ENCODE data around the gene PI4KB. TPM values are rescaled to one million over a fixed set of nuclear protein-coding genes. Genes with fewer than 3 reads are reported as not detected.

Gene PI4KB
- 10 to 100 TPM; 65.2 to 65.6 TPM for total RNA-seq

DNA sequence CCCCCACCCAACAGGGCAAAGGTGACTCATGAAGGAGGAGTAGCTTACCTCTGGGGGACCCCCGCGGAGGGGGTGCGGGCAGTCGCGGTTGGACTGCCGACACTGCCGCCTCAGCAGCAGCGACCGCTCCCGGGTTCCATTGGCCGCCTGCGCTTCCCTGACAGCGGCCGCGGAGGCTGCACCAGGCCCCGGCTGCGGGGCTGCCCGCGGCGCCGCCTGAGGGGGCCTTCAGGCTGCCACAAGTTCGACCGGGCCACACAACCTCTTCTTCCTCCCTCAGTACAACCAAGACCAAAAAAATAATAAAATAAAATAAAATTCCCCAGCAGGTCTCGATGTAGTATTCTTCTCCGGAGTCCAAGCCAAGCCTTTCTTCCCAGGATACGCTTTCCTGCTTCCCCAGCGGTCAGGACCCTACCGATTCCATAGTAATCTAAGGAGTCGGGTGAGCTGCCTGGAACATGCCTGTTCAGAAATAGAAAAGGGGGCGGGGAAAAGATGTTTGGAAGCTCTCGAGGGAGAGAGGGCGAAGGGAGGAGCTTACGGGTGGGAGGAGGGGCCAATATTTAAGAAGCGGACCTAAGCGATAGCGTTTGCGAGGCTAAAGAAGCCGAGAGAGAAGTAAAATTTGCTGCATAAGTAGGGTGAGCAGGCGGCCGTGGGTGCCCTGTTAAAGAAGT, at the start of gene PI4KB:
TSS of gene PI4KB (minus strand) at position 194 of the 680 bp plus-strand sequence. CDS start 10,935 bp downstream, outside the sequence.

DNA sequence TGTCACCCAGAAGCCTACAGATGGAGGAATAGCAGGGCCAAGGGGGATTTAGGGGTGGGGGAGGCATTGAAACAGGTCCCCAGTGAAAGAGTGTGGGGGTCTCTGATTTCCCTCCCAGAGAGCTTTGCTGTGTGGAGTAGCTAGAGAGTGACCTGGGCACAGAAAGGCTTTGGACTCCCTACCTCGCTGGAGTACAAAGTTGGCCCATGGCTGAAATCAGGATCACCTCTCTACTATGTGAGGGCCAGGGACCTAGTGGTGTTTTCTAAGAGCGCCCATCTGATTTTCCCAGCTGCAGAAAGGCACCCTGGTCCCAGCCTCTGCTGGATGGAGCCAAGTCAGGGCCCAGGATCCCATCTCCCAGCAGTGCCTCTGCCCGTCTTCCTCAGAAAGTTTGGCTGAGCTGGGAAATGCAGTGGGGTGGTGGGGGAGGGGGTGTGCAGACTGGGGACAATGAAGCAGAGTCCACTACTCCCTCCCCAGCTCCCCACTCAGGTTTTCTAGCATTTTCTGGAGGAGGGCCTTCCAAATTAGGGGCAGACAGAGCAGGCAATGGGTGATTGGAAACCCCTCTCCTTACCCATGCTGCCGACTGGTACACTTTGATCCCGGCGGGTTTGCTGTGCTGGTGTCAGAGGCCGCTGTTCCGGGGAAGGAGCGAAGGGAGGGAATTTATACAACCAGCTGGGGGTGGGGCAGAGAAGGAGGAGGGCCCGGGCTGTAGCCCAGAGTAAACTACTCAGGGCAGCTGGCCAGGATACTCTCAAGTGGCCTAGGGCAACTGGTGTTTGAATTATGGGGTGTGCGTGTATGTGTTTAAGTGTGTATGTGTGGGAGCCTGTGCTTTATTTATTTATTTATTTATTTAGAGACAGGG, 45.1 kb upstream of the PI4KB start, which contains the start of gene SELENBP1:
TSS of gene SELENBP1 (minus strand) at position 648 of the 877 bp plus-strand sequence. CDS start at position 584, 64 bp downstream.

DNA sequence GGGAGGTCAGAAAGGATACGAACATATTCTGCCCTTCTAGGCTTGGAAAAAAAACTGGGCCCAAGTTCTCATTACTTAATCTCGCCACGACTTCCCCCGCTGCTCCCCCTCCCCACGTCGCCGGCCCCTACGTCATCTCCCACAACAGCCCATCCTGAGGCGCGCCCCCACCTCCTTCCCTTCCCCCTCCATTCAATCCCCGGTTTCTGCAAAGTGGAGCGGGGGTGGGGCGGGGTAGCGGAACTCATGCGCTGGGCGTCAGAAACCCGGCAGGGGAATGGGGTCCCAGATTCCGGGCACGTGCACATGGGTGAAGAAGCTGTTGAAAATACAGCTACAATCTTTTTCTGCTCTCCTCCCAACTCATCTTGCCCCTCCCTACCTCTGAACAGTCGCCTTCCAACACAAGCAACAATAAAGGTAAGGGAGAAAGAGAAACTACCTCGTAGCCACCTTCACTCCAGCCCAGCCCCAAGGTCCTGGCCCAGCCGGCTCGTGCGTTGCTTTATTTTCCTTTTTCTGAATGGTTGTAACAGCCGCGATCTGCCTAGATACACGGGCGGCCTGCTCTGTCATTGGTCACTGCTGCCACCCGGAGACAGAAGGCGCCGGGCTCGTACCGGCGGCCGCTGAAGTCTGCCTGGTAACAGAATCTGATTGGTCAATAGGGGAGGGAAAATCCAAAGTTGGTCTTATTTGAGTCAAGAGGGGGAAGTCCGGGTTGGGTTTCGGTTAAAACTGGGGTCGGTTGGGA, 19.7 kb upstream of the PI4KB start, which contains the start of gene RFX5:
TSS of gene RFX5 (minus strand) at position 484 of the 754 bp plus-strand sequence. CDS start 932 bp downstream, outside the sequence.

DNA sequence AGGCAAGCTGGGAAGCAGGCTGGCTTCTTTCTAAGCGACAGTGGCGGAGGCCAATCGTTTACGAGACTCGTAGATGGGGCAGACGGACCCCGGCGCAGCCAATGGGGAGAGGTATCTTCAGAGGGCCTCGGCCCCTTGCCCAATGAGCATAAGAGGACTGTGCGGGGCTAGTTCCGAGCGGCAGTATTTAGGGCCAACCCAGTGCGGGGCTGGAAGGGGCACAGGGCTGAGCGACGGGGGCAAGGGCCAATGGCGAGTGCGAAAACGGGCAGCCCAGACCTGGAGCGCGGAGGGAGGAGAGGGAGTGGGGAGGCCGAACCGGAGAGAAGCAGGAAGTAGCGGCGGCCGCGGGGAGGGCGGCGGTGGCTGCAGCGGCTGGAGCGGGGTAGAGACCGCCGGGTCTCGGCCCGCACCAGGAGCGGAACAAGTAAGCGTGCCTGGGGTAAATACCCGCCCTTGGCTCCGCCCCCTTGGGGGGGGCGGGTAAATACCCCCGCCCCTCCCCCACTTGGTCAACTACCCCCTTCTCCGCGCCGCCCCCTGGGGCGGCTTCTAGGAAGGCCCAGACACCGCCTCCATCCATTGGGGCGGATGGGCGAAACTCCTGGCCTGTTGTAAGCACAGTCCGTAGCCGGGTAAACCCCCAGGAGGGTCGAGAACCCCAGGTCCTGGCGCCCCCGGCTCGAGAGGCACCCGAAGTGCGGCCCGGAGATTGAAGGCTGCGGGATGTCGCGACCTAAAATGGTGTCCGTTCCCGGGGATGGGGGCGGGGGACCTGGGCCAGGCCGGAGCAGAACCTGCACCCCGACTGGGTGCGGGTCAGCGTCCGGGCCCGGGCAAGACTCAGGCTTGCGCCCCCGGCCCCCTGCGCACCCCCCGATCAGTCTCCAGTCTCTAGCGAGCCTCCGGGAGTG, 45.0 kb downstream of the PI4KB start, which contains the start of gene ZNF687:
TSS of gene ZNF687 (plus strand) at position 331 of the 914 bp plus-strand sequence. CDS start 3,993 bp downstream, outside the sequence.

DNA sequence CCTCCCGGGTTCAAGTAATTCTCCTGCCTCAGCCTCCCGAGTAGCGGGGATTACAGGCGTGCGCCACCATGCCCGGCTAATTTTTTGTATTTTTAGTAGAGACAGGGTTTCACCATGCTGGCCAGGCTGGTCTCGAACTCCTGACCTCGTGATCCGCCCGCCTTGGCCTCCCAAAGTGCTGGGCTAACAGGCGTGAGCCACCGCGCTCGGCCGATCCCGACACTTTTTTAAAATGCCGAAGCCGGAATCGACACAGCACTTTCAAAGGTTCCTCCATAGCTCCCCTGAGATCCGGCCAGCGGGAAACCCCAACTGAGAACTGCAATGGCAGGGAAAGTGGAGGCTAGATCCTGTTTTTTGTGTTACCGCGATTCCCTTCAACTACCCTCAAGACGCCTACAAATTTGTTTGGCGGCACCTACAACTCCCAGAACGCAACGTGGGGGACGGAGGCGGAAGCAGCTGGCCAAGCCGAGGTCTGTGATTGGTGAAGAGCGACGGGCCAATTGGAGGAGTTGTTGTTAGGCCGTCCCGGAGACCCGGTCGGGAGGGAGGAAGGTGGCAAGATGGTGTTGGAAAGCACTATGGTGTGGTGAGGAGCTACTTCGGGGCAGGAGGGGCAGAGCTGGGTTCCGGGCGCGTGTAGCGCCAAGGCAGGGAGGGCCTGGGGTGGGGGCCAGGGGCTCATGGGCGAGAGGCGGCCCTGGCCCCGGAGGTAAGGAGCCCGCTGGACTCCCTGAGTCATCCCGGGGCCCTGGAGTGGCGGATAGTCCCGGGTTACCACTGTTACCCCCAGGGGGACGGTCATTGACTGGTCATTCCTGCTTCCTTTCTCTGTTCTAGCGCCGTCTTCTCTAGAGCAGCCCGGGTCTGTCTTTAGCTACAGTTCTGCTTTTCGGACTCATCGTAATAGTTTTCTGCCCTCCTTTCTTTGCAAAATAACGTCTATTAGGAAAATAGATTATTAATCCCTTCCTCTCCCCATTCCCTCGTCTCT, 72.7 kb downstream of the PI4KB start, which contains the start of gene PSMD4:
TSS of gene PSMD4 (plus strand) at position 518 of the 997 bp plus-strand sequence. CDS start at position 567, 49 bp downstream.

Other genes with a start within 250 kb of the PI4KB start
- 1 to 10 TPM; 3.6 to 3.8 TPM for gene SEMA6C, start 180.8 kb downstream of the PI4KB start, total RNA-seq
- 10 to 100 TPM; 41.8 to 42.4 TPM for gene TNFAIP8L2, start 170.8 kb downstream of the PI4KB start, total RNA-seq
- 1 to 10 TPM; 2.7 to 3.1 TPM for gene LYSMD1, start 161.5 kb downstream of the PI4KB start, total RNA-seq
- 10 to 100 TPM; 59.5 to 61.1 TPM for gene SCNM1, start 161.3 kb downstream of the PI4KB start, total RNA-seq
- 1 to 10 TPM; 3.2 to 4.4 TPM for gene TMOD4, start 151.4 kb downstream of the PI4KB start, total RNA-seq
- 10 to 100 TPM; 74.6 to 77.0 TPM for gene VPS72, start 137.2 kb downstream of the PI4KB start, total RNA-seq
- 10 to 100 TPM; 57.7 to 59.3 TPM for gene PIP5K1A, start 128.9 kb downstream of the PI4KB start, total RNA-seq
- gene PSMD4, start 72.7 kb downstream of the PI4KB start, total RNA-seq, result 100 to 1,000 TPM; 163 to 173 TPM
- 10 to 100 TPM; 27.7 to 27.9 TPM for gene ZNF687, start 45.1 kb downstream of the PI4KB start, total RNA-seq
- 10 to 100 TPM; 66.6 to 69.5 TPM for gene RFX5, start 19.8 kb upstream of the PI4KB start, total RNA-seq
- not detected for gene SELENBP1, start 45.3 kb upstream of the PI4KB start, total RNA-seq
- 100 to 1,000 TPM; 277 to 279 TPM for gene PSMB4, start 72.2 kb upstream of the PI4KB start, total RNA-seq
- 10 to 100 TPM; 75.0 to 76.7 TPM for gene POGZ, start 132.1 kb upstream of the PI4KB start, total RNA-seq
- under 1 TPM; 0.12 to 0.30 TPM for gene CGN, start 184.0 kb upstream of the PI4KB start, total RNA-seq
- 1 to 10 TPM; 1.8 TPM for gene TUFT1, start 212.9 kb upstream of the PI4KB start, total RNA-seq

All from activated naive CD4-positive, alpha-beta T cell treated with anti-CD3 and anti-CD28 coated beads, Interleukin-2, amount 10 ng/mL, durations not matched to agents 5 hours and 36 hours (primary cell).